ENCODE results near the gene YBX2.

Gene YBX2

GRCh38 chr17:7318121-7318860, 23.9 kb upstream of the YBX2 start:
- TF ChIP-seq CTCF (conservative IDR thresholded peaks at IDR 0.05): no peak
- H3K27ac ChIP-seq: no peak overlapping the region

GRCh38 chr17:7317161-7317803, 22.8 kb upstream of the YBX2 start:
- no peak overlapping the region for H3K27ac ChIP-seq
- TF ChIP-seq CTCF (conservative IDR thresholded peaks at IDR 0.05): no peak

GRCh38 chr17:7315570-7316235, 21.3 kb upstream of the YBX2 start:
- no peak for TF ChIP-seq CTCF (conservative IDR thresholded peaks at IDR 0.05)

GRCh38 chr17:7314719-7315569, 20.5 kb upstream of the YBX2 start, which contains the start of gene GPS2:
GPS2 (minus strand) TSS chr17:7315360; CDS start chr17:7315052, 308 bp downstream.
- peak within 1 kb of the TSS; percentile 85 for H3K27ac ChIP-seq
- TF ChIP-seq CTCF (conservative IDR thresholded peaks at IDR 0.05): no peak

More at GRCh38 chr17:7315570-7316235, 21.3 kb upstream of the YBX2 start:
- H3K27ac ChIP-seq: peak overlapping the region; percentile 85

- H3K27ac ChIP-seq: peak overlapping the region; percentile 85
These were observed 19.7 kb upstream of the YBX2 start for GRCh38 chr17:7313890-7314718.

More at GRCh38 chr17:7313890-7314718, 19.7 kb upstream of the YBX2 start:
- TF ChIP-seq CTCF (conservative IDR thresholded peaks at IDR 0.05): no peak

Data from VCaP (cell line).